Vagina (tissue), 2 donors: ENCODE results near the gene PPFIBP2.

ENCODE experiments used
- POLR2A ChIP-seq, 2 donors: fragments of 450-650 bp; IDR thresholded peaks; one replicate each; pipeline ENCODE4 v1.6.1; 2017; ENCODE audit warnings: antibody characterized with exemption in 2 of 2, mild to moderate bottlenecking in 2 of 2, moderate library complexity in 2 of 2
- TF ChIP-seq, protein P1 (sequence below), 3 experiments: fragments of 450-650 bp in 2 of 3; fragments of 200-600 bp in 1 of 3; sonication (generic) in 1 of 3; IDR thresholded peaks; one replicate each; pipeline ENCODE4 v1.5.1; 2017 to 2019; ENCODE audit warnings: antibody characterized with exemption in 3 of 3, mild to moderate bottlenecking in 2 of 3, moderate library complexity in 2 of 3

DNA sequence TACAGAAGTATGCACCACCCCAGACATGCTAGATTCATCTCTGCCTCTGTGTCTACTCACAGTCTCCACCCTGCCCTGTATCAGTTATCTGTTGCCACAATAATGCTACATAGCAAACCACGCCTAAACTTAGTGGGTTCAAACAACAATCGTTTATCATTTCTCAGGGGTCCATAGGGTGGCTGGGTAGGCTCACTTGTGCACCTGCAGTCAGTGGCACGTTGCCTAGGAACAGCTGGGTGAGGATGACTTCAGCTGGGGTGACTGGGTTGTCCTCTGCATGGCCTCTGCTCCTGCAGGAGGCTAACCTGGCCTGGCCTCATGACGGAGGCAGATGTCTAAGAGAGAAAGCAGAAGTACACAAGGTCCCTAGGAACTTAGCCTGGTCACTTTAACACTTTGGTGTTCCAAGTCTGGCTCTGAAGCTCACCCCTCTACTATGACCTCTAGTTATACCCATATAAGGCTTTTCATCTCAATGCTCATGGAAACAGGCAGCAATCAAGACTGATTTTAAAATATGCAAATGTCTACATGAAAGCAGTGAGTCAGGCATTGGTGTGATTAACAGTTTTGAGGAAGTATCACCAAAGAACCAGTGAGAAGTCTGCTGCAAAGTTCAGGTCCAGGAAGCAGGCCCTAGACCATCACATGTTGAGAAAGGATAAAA is 17.8 kb upstream of the PPFIBP2 start:
- TF ChIP-seq POLR2A (IDR thresholded peaks at IDR 0.05): no peak
- TF ChIP-seq, protein P1, sequence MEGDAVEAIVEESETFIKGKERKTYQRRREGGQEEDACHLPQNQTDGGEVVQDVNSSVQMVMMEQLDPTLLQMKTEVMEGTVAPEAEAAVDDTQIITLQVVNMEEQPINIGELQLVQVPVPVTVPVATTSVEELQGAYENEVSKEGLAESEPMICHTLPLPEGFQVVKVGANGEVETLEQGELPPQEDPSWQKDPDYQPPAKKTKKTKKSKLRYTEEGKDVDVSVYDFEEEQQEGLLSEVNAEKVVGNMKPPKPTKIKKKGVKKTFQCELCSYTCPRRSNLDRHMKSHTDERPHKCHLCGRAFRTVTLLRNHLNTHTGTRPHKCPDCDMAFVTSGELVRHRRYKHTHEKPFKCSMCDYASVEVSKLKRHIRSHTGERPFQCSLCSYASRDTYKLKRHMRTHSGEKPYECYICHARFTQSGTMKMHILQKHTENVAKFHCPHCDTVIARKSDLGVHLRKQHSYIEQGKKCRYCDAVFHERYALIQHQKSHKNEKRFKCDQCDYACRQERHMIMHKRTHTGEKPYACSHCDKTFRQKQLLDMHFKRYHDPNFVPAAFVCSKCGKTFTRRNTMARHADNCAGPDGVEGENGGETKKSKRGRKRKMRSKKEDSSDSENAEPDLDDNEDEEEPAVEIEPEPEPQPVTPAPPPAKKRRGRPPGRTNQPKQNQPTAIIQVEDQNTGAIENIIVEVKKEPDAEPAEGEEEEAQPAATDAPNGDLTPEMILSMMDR (IDR thresholded peaks at IDR 0.05): no peak
